SK-N-MC (cell line): Measurements from ENCODE around the gene POLA1.

ENCODE experiments used
- DNase-seq: peaks from one replicate; pipeline ENCODE4 v3.0.0-alpha.2; 2011; ENCODE audit warnings: low read depth, low spot score
- H3K27ac ChIP-seq: fragments of 200-600 bp; sonication (generic); 2 replicates; pipeline ENCODE4 v1.5.1; 2016; ENCODE audit warnings: mixed run types
- H3K36me3 ChIP-seq: fragments of 200-600 bp; sonication (generic); 2 replicates; pipeline ENCODE4 v1.6.1; 2017; ENCODE audit warnings: antibody characterized with exemption, low read length, mixed read lengths; ENCODE audit not compliant: insufficient read depth
- H3K4me3 ChIP-seq: fragments of 200-600 bp; sonication (generic); 2 replicates; pipeline ENCODE4 v1.5.1; 2016
- H3K9ac ChIP-seq: fragments of 200-600 bp; sonication (generic); 2 replicates; pipeline ENCODE4 v1.8.0; 2017; ENCODE audit warnings: mixed run types, mixed read lengths; ENCODE audit not compliant: insufficient read length
- H3K9me3 ChIP-seq: fragments of 200-600 bp; sonication (generic); 2 replicates; pipeline ENCODE4 v1.6.1; 2017; ENCODE audit warnings: low read depth, mild to moderate bottlenecking, antibody characterized with exemption, low read length, moderate library complexity, mixed read lengths
- EZH2 ChIP-seq: fragments of 200-600 bp; sonication (generic); IDR thresholded peaks from one replicate; pipeline ENCODE4 v1.6.1; 2017; ENCODE audit warnings: antibody characterized with exemption
- FOXP2 ChIP-seq: optimal IDR thresholded peaks from 2 replicates; pipeline ENCODE3; 2011; ENCODE audit warnings: mild to moderate bottlenecking, moderate library complexity; ENCODE audit not compliant: insufficient read depth; ENCODE audit errors: extremely low read length, control extremely low read depth
- POLR2AphosphoS5 ChIP-seq: IDR thresholded peaks from 2 replicates; pipeline ENCODE4 v1.6.1; 2012; ENCODE audit warnings: mild to moderate bottlenecking, low read depth, low read length, borderline replicate concordance

POLA1 gene

GRCh38 chrX:24658421-24658820, 35.3 kb upstream of the POLA1 start:
- no peak overlapping the region for H3K4me3 ChIP-seq
- no peak for DNase-seq
- TF ChIP-seq POLR2AphosphoS5 (no peak), FOXP2 (no peak), EZH2 (no peak)
- no peak overlapping the region for H3K27ac ChIP-seq
- H3K9me3 ChIP-seq = no peaks in the 10 kb centered on the region
- no peaks in the 10 kb centered on the region for H3K36me3 ChIP-seq
- no peak overlapping the region for H3K9ac ChIP-seq

DNA sequence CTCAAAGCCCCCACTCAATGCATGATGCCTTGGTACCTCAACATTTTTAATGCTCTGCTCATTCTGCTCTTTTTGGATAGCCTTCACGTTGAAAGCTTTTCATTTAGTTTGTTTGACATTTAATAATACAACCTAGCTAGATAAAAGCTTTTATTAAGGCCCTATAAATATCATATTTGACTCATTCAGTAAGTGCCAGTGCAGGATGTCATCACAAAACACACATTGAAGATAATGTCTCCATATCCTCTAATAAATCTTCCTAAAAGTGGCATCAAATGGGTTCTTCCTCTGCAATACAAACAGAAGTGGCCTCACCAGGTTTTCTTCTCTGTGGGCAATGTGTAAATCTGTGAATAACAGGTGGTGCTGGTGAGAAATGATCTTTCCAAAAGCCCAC, 34.6 kb upstream of the POLA1 start:
- TF ChIP-seq POLR2AphosphoS5 (no peak), FOXP2 (no peak), EZH2 (no peak)
- no peak overlapping the region for H3K27ac ChIP-seq
- H3K4me3 ChIP-seq = no peak overlapping the region
- no peak overlapping the region for H3K9ac ChIP-seq
- H3K36me3 ChIP-seq = no peaks in the 10 kb centered on the region
- no peaks in the 10 kb centered on the region for H3K9me3 ChIP-seq
- DNase-seq = no peak

GRCh38 chrX:24659646-24660045, 34.1 kb upstream of the POLA1 start:
- Histone ChIP-seq H3K9me3 (no peaks in the 10 kb centered on the region), H3K4me3 (no peak overlapping the region), H3K36me3 (no peaks in the 10 kb centered on the region), H3K9ac (no peak overlapping the region), H3K27ac (no peak overlapping the region)
- DNase-seq = no peak
- no peak for TF ChIP-seq FOXP2
- TF ChIP-seq EZH2 = no peak
- TF ChIP-seq POLR2AphosphoS5 = no peak

- H3K4me3 ChIP-seq = no peak overlapping the region
- DNase-seq = no peak
- TF ChIP-seq POLR2AphosphoS5 (no peak), FOXP2 (no peak), EZH2 (no peak)
- no peaks in the 10 kb centered on the region for H3K9me3 ChIP-seq
- H3K27ac ChIP-seq = no peak overlapping the region
- no peak overlapping the region for H3K9ac ChIP-seq
- no peaks in the 10 kb centered on the region for H3K36me3 ChIP-seq
These were observed 32.4 kb upstream of the POLA1 start for GRCh38 chrX:24661292-24661691.

DNA sequence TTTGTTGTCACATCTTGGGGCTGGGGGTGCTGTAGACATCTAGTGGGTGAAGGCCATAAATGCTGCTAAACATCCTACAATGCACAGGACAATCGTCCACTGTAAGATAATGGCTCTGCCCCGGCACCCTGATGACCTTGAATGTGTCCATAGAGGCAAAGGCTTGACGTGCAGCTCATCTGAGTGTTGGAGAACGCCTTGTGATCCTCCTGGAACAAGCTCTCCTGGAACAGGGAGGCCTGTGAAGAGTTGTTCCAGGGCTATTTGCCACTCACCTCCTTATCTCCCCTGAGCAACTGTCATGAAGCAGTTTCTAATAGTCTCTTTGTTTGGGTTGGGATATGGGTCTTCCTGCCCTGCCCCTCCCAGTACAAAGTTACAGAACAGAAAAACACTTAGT, 31.4 kb upstream of the POLA1 start:
- Histone ChIP-seq H3K9me3 (no peaks in the 10 kb centered on the region), H3K4me3 (no peak overlapping the region), H3K9ac (no peak overlapping the region), H3K27ac (no peak overlapping the region), H3K36me3 (no peaks in the 10 kb centered on the region)
- TF ChIP-seq FOXP2 (no peak), POLR2AphosphoS5 (no peak), EZH2 (no peak)
- no peak for DNase-seq

- Histone ChIP-seq H3K9me3 (no peaks in the 10 kb centered on the region), H3K9ac (no peak overlapping the region), H3K36me3 (no peaks in the 10 kb centered on the region), H3K4me3 (peak overlapping the region; percentile 35; the same call in 1 of the 2 replicates), H3K27ac (peak overlapping the region; percentile 91)
- TF ChIP-seq FOXP2 (no peak), EZH2 (no peak), POLR2AphosphoS5 (no peak)
- DNase-seq = peak; percentile 68
These were observed 25.6 kb upstream of the POLA1 start for GRCh38 chrX:24668111-24668510.

- DNase-seq = no peak
- Histone ChIP-seq H3K9me3 (no peaks in the 10 kb centered on the region), H3K9ac (no peak overlapping the region), H3K4me3 (no peak overlapping the region), H3K27ac (no peak overlapping the region), H3K36me3 (no peaks in the 10 kb centered on the region)
- TF ChIP-seq POLR2AphosphoS5 (no peak), EZH2 (no peak), FOXP2 (no peak)
These were observed 21.0 kb upstream of the POLA1 start for GRCh38 chrX:24672701-24673190.

DNA sequence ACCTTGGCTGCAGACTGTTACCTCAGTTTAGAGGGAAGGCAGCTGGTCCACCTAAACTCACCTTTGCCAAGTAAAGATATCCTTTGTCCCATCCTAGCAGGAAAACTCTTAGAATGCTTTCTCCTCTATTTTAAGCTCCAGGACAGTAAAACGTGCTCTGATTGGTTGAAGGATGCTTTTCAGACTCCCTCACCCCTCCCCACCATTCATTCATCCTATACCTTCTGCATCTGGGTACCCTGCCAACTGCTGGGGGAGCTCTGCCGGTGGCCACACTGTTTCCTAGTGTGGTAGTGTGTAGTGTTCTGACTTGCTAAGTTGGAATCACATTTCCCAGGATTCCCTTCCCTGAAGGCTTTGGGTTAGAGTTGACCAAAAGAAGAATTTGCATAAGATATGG, 20.3 kb upstream of the POLA1 start:
- Histone ChIP-seq H3K36me3 (no peaks in the 10 kb centered on the region), H3K9me3 (no peaks in the 10 kb centered on the region), H3K4me3 (no peak overlapping the region), H3K9ac (no peak overlapping the region), H3K27ac (no peak overlapping the region)
- DNase-seq = no peak
- TF ChIP-seq FOXP2 (no peak), EZH2 (no peak), POLR2AphosphoS5 (no peak)

GRCh38 chrX:24676403-24677024, 17.2 kb upstream of the POLA1 start:
- H3K9me3 ChIP-seq = no peaks in the 10 kb centered on the region
- H3K9ac ChIP-seq = no peak overlapping the region
- no peak overlapping the region for H3K27ac ChIP-seq
- H3K4me3 ChIP-seq = no peak overlapping the region
- DNase-seq = no peak
- no peaks in the 10 kb centered on the region for H3K36me3 ChIP-seq
- TF ChIP-seq FOXP2 (no peak), POLR2AphosphoS5 (no peak), EZH2 (no peak)
